GM12801 (cell line): ENCODE results near the gene VPS13A.

ENCODE experiments used
- CTCF ChIP-seq: IDR thresholded peaks from one replicate; pipeline ENCODE4 v1.5.1; 2011; ENCODE audit warnings: control low read depth; ENCODE audit not compliant: insufficient read length; ENCODE audit errors: extremely low read depth

The VPS13A gene

GRCh38 chr9:77424993-77425392 lies 247.7 kb downstream of the VPS13A start:
- TF ChIP-seq CTCF: no peak

GRCh38 chr9:77426712-77427111 lies 249.4 kb downstream of the VPS13A start:
- TF ChIP-seq CTCF: no peak

GRCh38 chr9:77427256-77427927 lies 250.1 kb downstream of the VPS13A start:
- no peak for TF ChIP-seq CTCF

GRCh38 chr9:77429928-77430327 lies 252.6 kb downstream of the VPS13A start:
- no peak for TF ChIP-seq CTCF

- TF ChIP-seq CTCF: no peak
These were observed 254.7 kb downstream of the VPS13A start for GRCh38 chr9:77432053-77432452.

GRCh38 chr9:77433675-77434445 lies 256.5 kb downstream of the VPS13A start:
- TF ChIP-seq CTCF: no peak

- TF ChIP-seq CTCF: no peak
These were observed 257.9 kb downstream of the VPS13A start for GRCh38 chr9:77435277-77435676.
